Adrenal gland (tissue), 5 donors: ENCODE results near the gene CD163L1.

Experiments
- POLR2A ChIP-seq, 2 donors: fragments of 450-650 bp; IDR thresholded peaks; one replicate each; pipeline ENCODE4 v1.6.1; 2017; ENCODE audit warnings: antibody characterized with exemption in 2 of 2, mild to moderate bottlenecking in 2 of 2, moderate library complexity in 1 of 2
- TF ChIP-seq, protein P1 (sequence below), 6 experiments: fragments of 450-650 bp in 4 of 6; fragments of 200-600 bp in 2 of 6; sonication (generic) in 1 of 6; IDR thresholded peaks; 1 replicate in 5 of 6; 2 replicates in 1 of 6; pipeline versions ENCODE4 v1.5.1 to v1.8.0; 2016 to 2021; ENCODE audit warnings: antibody characterized with exemption in 6 of 6, mild to moderate bottlenecking in 2 of 6, moderate library complexity in 1 of 6
- donor health status: DM: no; HTN: no; CAD: no.

DNA sequence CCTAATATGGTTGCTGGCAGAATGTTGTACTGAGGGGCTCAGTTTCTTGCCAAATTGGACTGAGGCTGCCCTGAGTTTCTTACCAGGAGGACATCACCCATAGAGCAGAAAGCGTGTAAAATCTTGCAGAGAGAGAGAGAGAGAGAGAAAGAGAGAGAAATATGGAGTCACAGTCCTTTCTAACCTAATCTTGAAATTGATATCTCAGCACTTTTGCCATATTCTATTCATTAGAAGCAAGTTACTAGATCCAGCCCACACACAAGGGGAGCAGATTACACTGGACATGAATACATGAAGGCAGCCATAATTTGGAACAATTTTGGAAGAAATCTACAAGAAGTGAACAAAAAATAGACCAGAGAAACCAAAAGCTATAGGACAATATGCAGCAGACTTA lies 4.1 kb upstream of the CD163L1 start:
- no peak for TF ChIP-seq POLR2A (IDR thresholded peaks at IDR 0.05)
- TF ChIP-seq, protein P1, sequence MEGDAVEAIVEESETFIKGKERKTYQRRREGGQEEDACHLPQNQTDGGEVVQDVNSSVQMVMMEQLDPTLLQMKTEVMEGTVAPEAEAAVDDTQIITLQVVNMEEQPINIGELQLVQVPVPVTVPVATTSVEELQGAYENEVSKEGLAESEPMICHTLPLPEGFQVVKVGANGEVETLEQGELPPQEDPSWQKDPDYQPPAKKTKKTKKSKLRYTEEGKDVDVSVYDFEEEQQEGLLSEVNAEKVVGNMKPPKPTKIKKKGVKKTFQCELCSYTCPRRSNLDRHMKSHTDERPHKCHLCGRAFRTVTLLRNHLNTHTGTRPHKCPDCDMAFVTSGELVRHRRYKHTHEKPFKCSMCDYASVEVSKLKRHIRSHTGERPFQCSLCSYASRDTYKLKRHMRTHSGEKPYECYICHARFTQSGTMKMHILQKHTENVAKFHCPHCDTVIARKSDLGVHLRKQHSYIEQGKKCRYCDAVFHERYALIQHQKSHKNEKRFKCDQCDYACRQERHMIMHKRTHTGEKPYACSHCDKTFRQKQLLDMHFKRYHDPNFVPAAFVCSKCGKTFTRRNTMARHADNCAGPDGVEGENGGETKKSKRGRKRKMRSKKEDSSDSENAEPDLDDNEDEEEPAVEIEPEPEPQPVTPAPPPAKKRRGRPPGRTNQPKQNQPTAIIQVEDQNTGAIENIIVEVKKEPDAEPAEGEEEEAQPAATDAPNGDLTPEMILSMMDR (IDR thresholded peaks at IDR 0.05) = no peak
